Measurements from ENCODE around the gene COL6A3.

- TF ChIP-seq EZH2 (IDR thresholded peaks at IDR 0.05): no peak
- no peak for TF ChIP-seq EZH2phosphoT487 (IDR thresholded peaks at IDR 0.05)
Measured at GRCh38 chr2:237333748-237334147, 80.2 kb downstream of the COL6A3 start.

Measured in neural progenitor cell (in vitro differentiated cells).